Sigmoid colon (tissue), 7 donors: ENCODE results near the gene LONP2. TPM values are rescaled to one million over a fixed set of nuclear protein-coding genes. Genes with fewer than 3 reads are reported as not detected.

Source experiments
- DNase-seq: peaks from one replicate; pipeline ENCODE4 v3.0.0-alpha.2; 2019
- H3K27ac ChIP-seq, 4 donors: fragments of 200-600 bp; sonication (generic); one replicate each; pipeline ENCODE4 v1.5.1; 2016 to 2019; ENCODE audit warnings: mild to moderate bottlenecking in 1 of 4
- H3K27me3 ChIP-seq, 3 donors: fragments of 200-600 bp; sonication (generic); one replicate each; pipeline ENCODE4 v1.5.1; 2019; ENCODE audit warnings: mild to moderate bottlenecking in 1 of 3
- H3K36me3 ChIP-seq, 4 donors: fragments of 200-600 bp; sonication (generic); one replicate each; pipeline ENCODE4 v1.5.1; 2016 to 2019
- H3K4me1 ChIP-seq, 4 donors: fragments of 200-600 bp; sonication (generic); one replicate each; pipeline ENCODE4 v1.5.1; 2017 to 2019
- H3K4me3 ChIP-seq, 4 donors: fragments of 200-600 bp; sonication (generic); one replicate each; pipeline ENCODE4 v1.5.1; 2017 to 2019; ENCODE audit warnings: mild to moderate bottlenecking in 2 of 4, moderate library complexity in 1 of 4
- H3K9me3 ChIP-seq, 4 donors: fragments of 200-600 bp in 3 of 4; sonication (generic) in 3 of 4; one replicate each; pipeline versions ENCODE4 v1.5.1 to v1.6.1; 2013 to 2019
- EP300 ChIP-seq, 4 donors: sonication (generic); formaldehyde crosslinking; IDR thresholded peaks; one replicate each; pipeline ENCODE4 v1.6.1; 2017; ENCODE audit warnings: antibody characterized with exemption in 4 of 4
- POLR2A ChIP-seq, 2 donors: fragments of 450-650 bp; IDR thresholded peaks; one replicate each; pipeline ENCODE4 v1.6.1; 2016; ENCODE audit warnings: antibody characterized with exemption in 2 of 2, mild to moderate bottlenecking in 2 of 2, moderate library complexity in 2 of 2
- POLR2AphosphoS5 ChIP-seq, 4 donors: sonication (generic); formaldehyde crosslinking; IDR thresholded peaks; one replicate each; pipeline ENCODE4 v1.6.1; 2017; ENCODE audit warnings: antibody characterized with exemption in 4 of 4
- WGBS, 2 donors: extraction: QIAGEN DNeasy Blood & Tissue Kit; methylation state at CpG; one replicate each; pipeline ENCODE4 v1.1.7; 2013; 5-methylcytosine and 5-hydroxymethylcytosine counted together
- intact Hi-C: fragments of 100-400 bp; cut with DNase I; formaldehyde crosslinking; loops from one replicate; pipeline ENCODE4 v1.15.1; 2023
- polyA plus RNA-seq, 3 donors: library from polyadenylated mRNA; stranded (reverse); fragments of 200-250 nt; gene quantifications; one replicate each; pipeline ENCODE4 v1.2.3, GENCODE V29; 2013
- total RNA-seq, 4 donors: library from RNA; depleted of rRNA; stranded (reverse); fragments of >200 nt; gene quantifications; one replicate each; pipeline ENCODE4 v1.1.0, GENCODE V29; 2016
- TF ChIP-seq, protein P1 (sequence below), 4 experiments: fragments of 450-650 bp in 3 of 4; fragments of 200-600 bp in 1 of 4; IDR thresholded peaks; one replicate each; pipeline ENCODE4 v1.5.1; 2016 to 2019; ENCODE audit warnings: antibody characterized with exemption in 4 of 4, mild to moderate bottlenecking in 3 of 4, moderate library complexity in 2 of 4
- donor health status: healthy with polysubstance abuse.
- donor health status: Bipolar disorder and iron deficiency.
- donor health status: healthy.

Gene LONP2
- total and polyA plus RNA-seq, 7 donors: 14.4 to 60.3 (median 42.3) TPM

DNA sequence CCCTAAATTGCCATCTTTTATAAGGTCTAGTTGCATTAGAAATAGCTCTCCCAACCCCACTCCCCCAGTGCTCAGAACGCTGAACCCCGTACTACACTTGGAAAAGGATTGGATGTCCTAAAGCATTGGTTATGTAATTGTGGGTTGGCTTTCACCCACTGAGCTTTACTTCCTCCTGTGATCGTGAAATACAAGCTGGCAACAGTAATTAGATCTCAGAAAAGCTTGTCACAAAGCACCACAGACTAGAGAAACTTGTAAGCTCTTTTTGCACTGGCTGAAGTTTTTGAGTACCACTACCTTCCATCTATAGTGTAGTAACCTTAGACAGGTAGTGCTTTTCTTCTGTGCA lies 86.7 kb downstream of the LONP2 start:
- Histone ChIP-seq H3K4me1 (peaks cover 0 to 8% (median 7%) of the 10 kb centered on the region in 4 donors), H3K27me3 (no peaks in the 10 kb centered on the region), H3K36me3 (peaks cover 9 to 20% (median 11%) of the 10 kb centered on the region in 4 donors), H3K27ac (no peak overlapping the region), H3K9me3 (no peaks in the 10 kb centered on the region), H3K4me3 (no peak overlapping the region)
- DNase-seq: no peak
- intact Hi-C loops: no loop called here
- TF ChIP-seq POLR2AphosphoS5 (IDR thresholded peaks at IDR 0.05) (no peak), POLR2A (IDR thresholded peaks at IDR 0.05) (no peak), EP300 (IDR thresholded peaks at IDR 0.05) (no peak)
- TF ChIP-seq, protein P1, sequence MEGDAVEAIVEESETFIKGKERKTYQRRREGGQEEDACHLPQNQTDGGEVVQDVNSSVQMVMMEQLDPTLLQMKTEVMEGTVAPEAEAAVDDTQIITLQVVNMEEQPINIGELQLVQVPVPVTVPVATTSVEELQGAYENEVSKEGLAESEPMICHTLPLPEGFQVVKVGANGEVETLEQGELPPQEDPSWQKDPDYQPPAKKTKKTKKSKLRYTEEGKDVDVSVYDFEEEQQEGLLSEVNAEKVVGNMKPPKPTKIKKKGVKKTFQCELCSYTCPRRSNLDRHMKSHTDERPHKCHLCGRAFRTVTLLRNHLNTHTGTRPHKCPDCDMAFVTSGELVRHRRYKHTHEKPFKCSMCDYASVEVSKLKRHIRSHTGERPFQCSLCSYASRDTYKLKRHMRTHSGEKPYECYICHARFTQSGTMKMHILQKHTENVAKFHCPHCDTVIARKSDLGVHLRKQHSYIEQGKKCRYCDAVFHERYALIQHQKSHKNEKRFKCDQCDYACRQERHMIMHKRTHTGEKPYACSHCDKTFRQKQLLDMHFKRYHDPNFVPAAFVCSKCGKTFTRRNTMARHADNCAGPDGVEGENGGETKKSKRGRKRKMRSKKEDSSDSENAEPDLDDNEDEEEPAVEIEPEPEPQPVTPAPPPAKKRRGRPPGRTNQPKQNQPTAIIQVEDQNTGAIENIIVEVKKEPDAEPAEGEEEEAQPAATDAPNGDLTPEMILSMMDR (IDR thresholded peaks at IDR 0.05): no peak
- 46 to 64% methylated on average over 3 of the region's 3 CpGs for WGBS, 2 donors

DNA sequence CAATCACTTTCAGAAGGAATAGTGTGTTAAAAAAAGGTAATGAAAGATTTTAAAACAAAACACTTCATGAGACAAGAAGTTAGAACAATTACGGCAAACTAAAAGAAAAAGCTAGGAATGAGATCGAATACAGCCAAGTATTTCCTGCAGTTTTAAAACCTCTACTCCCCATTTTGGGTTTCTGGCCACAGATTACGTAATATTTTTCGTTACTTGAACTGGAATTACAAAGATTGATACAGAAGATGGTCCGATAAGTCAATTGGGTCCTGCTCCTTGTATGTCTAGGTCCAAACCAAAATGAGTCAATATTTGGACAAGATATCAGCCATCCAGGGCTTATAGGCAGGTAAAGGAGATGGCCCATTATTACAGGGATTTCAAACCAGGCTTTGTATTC lies 88.9 kb downstream of the LONP2 start:
- intact Hi-C loops: no loop called here
- TF ChIP-seq, protein P1 (IDR thresholded peaks at IDR 0.05): no peak
- no peak for TF ChIP-seq POLR2AphosphoS5 (IDR thresholded peaks at IDR 0.05)
- TF ChIP-seq EP300 (IDR thresholded peaks at IDR 0.05): no peak
- TF ChIP-seq POLR2A (IDR thresholded peaks at IDR 0.05): no peak
- Histone ChIP-seq H3K9me3 (no peaks in the 10 kb centered on the region), H3K27ac (no peak overlapping the region), H3K36me3 (peaks cover 9 to 29% (median 11%) of the 10 kb centered on the region in 4 donors), H3K4me1 (peaks cover 0 to 18% (median 17%) of the 10 kb centered on the region in 4 donors), H3K27me3 (no peaks in the 10 kb centered on the region), H3K4me3 (no peak overlapping the region)
- 94 to 95% methylated on average over 5 of the region's 5 CpGs for WGBS, 2 donors
- DNase-seq: no peak

DNA sequence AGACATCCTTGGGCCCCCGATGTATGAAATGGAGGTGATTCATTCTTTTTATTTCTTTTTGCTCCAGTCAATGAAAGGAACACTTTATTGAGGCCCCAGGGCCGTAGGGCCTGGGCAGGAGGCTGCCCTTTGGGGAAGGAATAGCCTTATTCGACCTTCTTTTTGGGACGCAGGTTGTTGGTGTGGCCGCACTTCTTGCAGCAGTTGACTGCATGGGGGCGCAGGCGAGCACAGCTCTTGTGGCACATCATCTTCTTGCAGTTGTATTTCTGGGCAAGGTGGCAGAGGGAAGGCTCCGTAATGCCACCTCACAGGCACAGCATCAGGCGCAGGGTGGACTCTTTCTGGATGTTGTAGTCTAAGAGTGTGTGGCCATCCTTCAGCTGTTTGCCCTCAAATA lies 90.2 kb downstream of the LONP2 start:
- Histone ChIP-seq H3K4me1 (peaks cover 0 to 18% (median 17%) of the 10 kb centered on the region in 4 donors), H3K36me3 (peaks cover 9 to 35% (median 11%) of the 10 kb centered on the region in 4 donors), H3K27me3 (no peaks in the 10 kb centered on the region), H3K9me3 (no peaks in the 10 kb centered on the region), H3K27ac (no peak overlapping the region), H3K4me3 (no peak overlapping the region)
- DNase-seq: no peak
- WGBS, 2 donors: 95 to 97% methylated on average over 9 of the region's 9 CpGs
- TF ChIP-seq POLR2AphosphoS5 (IDR thresholded peaks at IDR 0.05) (no peak), POLR2A (IDR thresholded peaks at IDR 0.05) (no peak), EP300 (IDR thresholded peaks at IDR 0.05) (no peak)
- TF ChIP-seq, protein P1 (IDR thresholded peaks at IDR 0.05): no peak
- intact Hi-C loops: no loop called here

DNA sequence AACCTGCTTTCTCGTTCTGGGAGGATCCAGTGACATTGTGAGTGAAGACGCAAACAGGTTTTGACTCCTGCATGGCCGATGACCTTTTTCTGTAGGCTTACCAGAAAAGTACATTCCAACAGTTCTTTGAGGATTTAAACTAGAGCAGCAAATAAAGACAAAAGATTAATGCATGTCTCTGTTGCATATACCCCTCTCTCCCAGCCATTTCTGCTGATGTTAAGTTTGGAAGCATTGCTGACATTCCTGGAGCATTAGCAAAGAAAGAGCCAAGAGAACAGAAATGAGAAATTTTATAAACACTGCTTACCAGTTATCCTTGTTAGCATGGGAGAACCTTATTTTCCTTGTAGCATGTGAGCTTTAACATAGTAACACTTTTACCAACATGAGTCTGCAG lies 91.9 kb downstream of the LONP2 start:
- Histone ChIP-seq H3K36me3 (peaks cover 9 to 41% (median 11%) of the 10 kb centered on the region in 4 donors), H3K4me1 (peaks cover 0 to 18% (median 17%) of the 10 kb centered on the region in 4 donors), H3K4me3 (no peak overlapping the region), H3K9me3 (no peaks in the 10 kb centered on the region), H3K27me3 (no peaks in the 10 kb centered on the region), H3K27ac (peak overlapping the region in 2 of 4 donors; percentile 13 to 54)
- DNase-seq: no peak
- WGBS, 2 donors: 91 to 92% methylated on average over 3 of the region's 3 CpGs
- TF ChIP-seq POLR2A (IDR thresholded peaks at IDR 0.05) (no peak), POLR2AphosphoS5 (IDR thresholded peaks at IDR 0.05) (no peak), EP300 (IDR thresholded peaks at IDR 0.05) (no peak)
- TF ChIP-seq, protein P1 (IDR thresholded peaks at IDR 0.05): no peak
- intact Hi-C loops: no loop called here

DNA sequence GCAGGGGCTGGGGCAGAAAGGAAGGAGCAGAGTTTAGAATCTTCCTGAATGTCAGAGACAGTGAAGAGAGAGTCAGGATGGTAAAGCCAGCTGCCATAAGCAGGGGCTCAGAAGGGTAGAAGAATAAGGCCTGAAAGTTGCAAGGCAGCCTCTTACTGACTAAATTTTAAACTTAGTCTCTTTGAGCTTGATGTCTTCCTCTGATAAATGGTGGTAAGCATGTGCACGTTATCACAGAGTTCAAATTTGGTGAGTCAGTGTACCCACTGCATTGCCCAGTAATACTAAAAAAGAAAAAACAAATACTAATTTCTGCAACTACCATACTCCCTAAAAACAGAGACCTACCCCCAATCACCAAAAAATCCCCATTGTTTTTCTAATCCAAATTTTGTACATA lies 96.0 kb downstream of the LONP2 start:
- Histone ChIP-seq H3K9me3 (no peaks in the 10 kb centered on the region), H3K4me1 (peaks cover 0 to 18% (median 17%) of the 10 kb centered on the region in 4 donors), H3K27me3 (no peaks in the 10 kb centered on the region), H3K4me3 (no peak overlapping the region), H3K36me3 (peaks cover 2 to 52% (median 9%) of the 10 kb centered on the region in 4 donors), H3K27ac (no peak overlapping the region)
- no peak for DNase-seq
- intact Hi-C loops: no loop called here
- 92 to 100% methylated on average over 1 of the region's 1 CpG for WGBS, 2 donors
- TF ChIP-seq, protein P1 (IDR thresholded peaks at IDR 0.05): no peak
- no peak for TF ChIP-seq EP300 (IDR thresholded peaks at IDR 0.05)
- TF ChIP-seq POLR2AphosphoS5 (IDR thresholded peaks at IDR 0.05): no peak
- TF ChIP-seq POLR2A (IDR thresholded peaks at IDR 0.05): no peak
